GM12878 (cell line): Measurements from ENCODE around the gene RCE1. TPM values are rescaled to one million over a fixed set of nuclear protein-coding genes. Genes with fewer than 3 reads are reported as not detected.

Source experiments
- polyA plus RNA-seq, 11 experiments: library from polyadenylated mRNA; depleted of rRNA in 4 of 11; unstranded in 6 of 11; stranded (reverse) in 5 of 11; fragments of >200 nt; fragmentation: Nextera tagmentation in 4 of 11; fragmentation: Illumina TruSeq in 1 of 11; extraction: Ambion mirVana in 4 of 11; extraction: Trizol in 1 of 11; gene quantifications; 1 replicate in 1 of 11; 2 replicates in 10 of 11; pipeline versions ENCODE4 v1.2.1 to v1.2.3, GENCODE V29; 2011 to 2016; ENCODE audit warnings: inconsistent platforms in 2 of 11, missing spikeins in 2 of 11, low read depth in 1 of 11
- total RNA-seq, 4 experiments: library from RNA; depleted of rRNA in 3 of 4; stranded (reverse); fragments of >200 nt in 3 of 4; fragmentation: Illumina TruSeq in 1 of 4; extraction: Trizol in 1 of 4; gene quantifications; 2 replicates each; pipeline versions ENCODE4 v1.2.1 to v1.2.3, GENCODE V29; 2013 to 2021
- TF ChIP-seq, protein P1 (sequence below): fragments of 450-650 bp; IDR thresholded peaks from 2 replicates; pipeline ENCODE4 v1.6.1; 2018; ENCODE audit warnings: mild to moderate bottlenecking, low read depth, moderate library complexity; ENCODE audit not compliant: partially characterized antibody

The RCE1 gene
- total and polyA plus RNA-seq, 10 of the 15 experiments (the other 5 are each of a cell fraction or from before 2014, with no cell fraction given): 0.79 to 32.9 (median 16.4) TPM

- TF ChIP-seq, protein P1, sequence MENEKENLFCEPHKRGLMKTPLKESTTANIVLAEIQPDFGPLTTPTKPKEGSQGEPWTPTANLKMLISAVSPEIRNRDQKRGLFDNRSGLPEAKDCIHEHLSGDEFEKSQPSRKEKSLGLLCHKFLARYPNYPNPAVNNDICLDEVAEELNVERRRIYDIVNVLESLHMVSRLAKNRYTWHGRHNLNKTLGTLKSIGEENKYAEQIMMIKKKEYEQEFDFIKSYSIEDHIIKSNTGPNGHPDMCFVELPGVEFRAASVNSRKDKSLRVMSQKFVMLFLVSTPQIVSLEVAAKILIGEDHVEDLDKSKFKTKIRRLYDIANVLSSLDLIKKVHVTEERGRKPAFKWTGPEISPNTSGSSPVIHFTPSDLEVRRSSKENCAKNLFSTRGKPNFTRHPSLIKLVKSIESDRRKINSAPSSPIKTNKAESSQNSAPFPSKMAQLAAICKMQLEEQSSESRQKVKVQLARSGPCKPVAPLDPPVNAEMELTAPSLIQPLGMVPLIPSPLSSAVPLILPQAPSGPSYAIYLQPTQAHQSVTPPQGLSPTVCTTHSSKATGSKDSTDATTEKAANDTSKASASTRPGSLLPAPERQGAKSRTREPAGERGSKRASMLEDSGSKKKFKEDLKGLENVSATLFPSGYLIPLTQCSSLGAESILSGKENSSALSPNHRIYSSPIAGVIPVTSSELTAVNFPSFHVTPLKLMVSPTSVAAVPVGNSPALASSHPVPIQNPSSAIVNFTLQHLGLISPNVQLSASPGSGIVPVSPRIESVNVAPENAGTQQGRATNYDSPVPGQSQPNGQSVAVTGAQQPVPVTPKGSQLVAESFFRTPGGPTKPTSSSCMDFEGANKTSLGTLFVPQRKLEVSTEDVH: no peak
- TF ChIP-seq, all 136 proteins: peak for 0
These were observed 50.9 kb downstream of the RCE1 start (continued) for GRCh38 chr11:66894141-66894540.

Other genes starting within 250 kb of the RCE1 start
Only the 7 nearest of the 9 such genes appear.
- 98.9 and 105 TPM in 2 replicates for gene RBM4, start 204.7 kb upstream of the RCE1 start, total RNA-seq (2014; rRNA removed)
- gene RBM4, start 204.7 kb upstream of the RCE1 start, total RNA-seq (2014; rRNA removed; fragmentation: Illumina TruSeq; extraction: Trizol): 107 and 108 TPM in 2 replicates
- 112 and 130 TPM in 2 replicates for gene RBM4, start 204.7 kb upstream of the RCE1 start, total RNA-seq (2021)
- gene RBM4, start 204.7 kb upstream of the RCE1 start, polyA plus RNA-seq (2011; rRNA removed): 170 and 175 TPM in 2 replicates
- 115 and 121 TPM in 2 replicates for gene RBM4, start 204.7 kb upstream of the RCE1 start, polyA plus RNA-seq (2014; fragmentation: Illumina TruSeq; extraction: Trizol)
- 100 to 1,000 TPM; 163 to 224 TPM for gene RBM4, start 204.7 kb upstream of the RCE1 start, polyA plus RNA-seq (2014; fragmentation: Nextera tagmentation; extraction: Ambion mirVana)
- 128 and 135 TPM in 2 replicates for gene RBM4, start 204.7 kb upstream of the RCE1 start, polyA plus RNA-seq (2014; rRNA removed)
- 100 to 1,000 TPM; 141 to 144 TPM for gene RBM4, start 204.7 kb upstream of the RCE1 start, polyA plus RNA-seq (2016; fragmentation: Nextera tagmentation; extraction: Ambion mirVana)
- gene RBM4B, start 165.6 kb upstream of the RCE1 start, total RNA-seq (2014; rRNA removed): 15.5 and 16.2 TPM in 2 replicates
- gene RBM4B, start 165.6 kb upstream of the RCE1 start, total RNA-seq (2014; rRNA removed; fragmentation: Illumina TruSeq; extraction: Trizol): 16.4 and 17.2 TPM in 2 replicates
- 15.0 and 16.1 TPM in 2 replicates for gene RBM4B, start 165.6 kb upstream of the RCE1 start, total RNA-seq (2021)
- 37.0 and 38.1 TPM in 2 replicates for gene RBM4B, start 165.6 kb upstream of the RCE1 start, polyA plus RNA-seq (2011; rRNA removed)
- gene RBM4B, start 165.6 kb upstream of the RCE1 start, polyA plus RNA-seq (2014; fragmentation: Illumina TruSeq; extraction: Trizol): 19.4 and 20.6 TPM in 2 replicates
- 10 to 100 TPM; 17.2 to 23.8 TPM for gene RBM4B, start 165.6 kb upstream of the RCE1 start, polyA plus RNA-seq (2014; fragmentation: Nextera tagmentation; extraction: Ambion mirVana)
- 23.6 and 26.5 TPM in 2 replicates for gene RBM4B, start 165.6 kb upstream of the RCE1 start, polyA plus RNA-seq (2014; rRNA removed)
- gene RBM4B, start 165.6 kb upstream of the RCE1 start, polyA plus RNA-seq (2016; fragmentation: Nextera tagmentation; extraction: Ambion mirVana): 10 to 100 TPM; 28.1 to 36.8 TPM
- gene SPTBN2, start 114.2 kb upstream of the RCE1 start, total RNA-seq (2014; rRNA removed): 0.87 and 1.0 TPM in 2 replicates
- 0.37 and 0.40 TPM in 2 replicates for gene SPTBN2, start 114.2 kb upstream of the RCE1 start, total RNA-seq (2014; rRNA removed; fragmentation: Illumina TruSeq; extraction: Trizol)
- gene SPTBN2, start 114.2 kb upstream of the RCE1 start, total RNA-seq (2021): 0.69 and 0.98 TPM in 2 replicates
- not detected in 2 replicates for gene SPTBN2, start 114.2 kb upstream of the RCE1 start, polyA plus RNA-seq (2011; rRNA removed)
- 0.10 and 0.38 TPM in 2 replicates for gene SPTBN2, start 114.2 kb upstream of the RCE1 start, polyA plus RNA-seq (2014; fragmentation: Illumina TruSeq; extraction: Trizol)
- gene SPTBN2, start 114.2 kb upstream of the RCE1 start, polyA plus RNA-seq (2014; fragmentation: Nextera tagmentation; extraction: Ambion mirVana): not detected
- gene SPTBN2, start 114.2 kb upstream of the RCE1 start, polyA plus RNA-seq (2014; rRNA removed): 0.74 and 0.77 TPM in 2 replicates
- not detected for gene SPTBN2, start 114.2 kb upstream of the RCE1 start, polyA plus RNA-seq (2016; fragmentation: Nextera tagmentation; extraction: Ambion mirVana)
- 26.4 and 33.9 TPM in 2 replicates for gene LRFN4, start 13.6 kb downstream of the RCE1 start, total RNA-seq (2014; rRNA removed)
- gene LRFN4, start 13.6 kb downstream of the RCE1 start, total RNA-seq (2014; rRNA removed; fragmentation: Illumina TruSeq; extraction: Trizol): 3.0 and 4.3 TPM in 2 replicates
- gene LRFN4, start 13.6 kb downstream of the RCE1 start, total RNA-seq (2021): 39.2 and 43.8 TPM in 2 replicates
- 1.7 and 5.5 TPM in 2 replicates for gene LRFN4, start 13.6 kb downstream of the RCE1 start, polyA plus RNA-seq (2011; rRNA removed)
- 0.06 and 0.66 TPM in 2 replicates for gene LRFN4, start 13.6 kb downstream of the RCE1 start, polyA plus RNA-seq (2014; fragmentation: Illumina TruSeq; extraction: Trizol)
- gene LRFN4, start 13.6 kb downstream of the RCE1 start, polyA plus RNA-seq (2014; fragmentation: Nextera tagmentation; extraction: Ambion mirVana): under 1 TPM; 0.03 to 0.82 TPM
- gene LRFN4, start 13.6 kb downstream of the RCE1 start, polyA plus RNA-seq (2014; rRNA removed): 30.5 and 38.5 TPM in 2 replicates
- gene LRFN4, start 13.6 kb downstream of the RCE1 start, polyA plus RNA-seq (2016; fragmentation: Nextera tagmentation; extraction: Ambion mirVana): 1 to 10 TPM; 2.4 to 7.1 TPM
- 3.8 and 4.7 TPM in 2 replicates for gene PC, start 114.9 kb downstream of the RCE1 start, total RNA-seq (2014; rRNA removed)
- 2.0 and 2.7 TPM in 2 replicates for gene PC, start 114.9 kb downstream of the RCE1 start, total RNA-seq (2014; rRNA removed; fragmentation: Illumina TruSeq; extraction: Trizol)
- gene PC, start 114.9 kb downstream of the RCE1 start, total RNA-seq (2021): 9.6 and 9.7 TPM in 2 replicates
- gene PC, start 114.9 kb downstream of the RCE1 start, polyA plus RNA-seq (2011; rRNA removed): 0.22 TPM in 1 of 2 replicates, not detected in the other
- gene PC, start 114.9 kb downstream of the RCE1 start, polyA plus RNA-seq (2014; fragmentation: Illumina TruSeq; extraction: Trizol): 0.46 and 4.2 TPM in 2 replicates
- gene PC, start 114.9 kb downstream of the RCE1 start, polyA plus RNA-seq (2014; fragmentation: Nextera tagmentation; extraction: Ambion mirVana): under 1 TPM; 0.26 to 0.79 TPM
- 4.7 and 5.0 TPM in 2 replicates for gene PC, start 114.9 kb downstream of the RCE1 start, polyA plus RNA-seq (2014; rRNA removed)
- 10 to 100 TPM in 1 of 2 experiments, 1 to 10 TPM in 1; 9.5 to 10.3 TPM for gene PC, start 114.9 kb downstream of the RCE1 start, polyA plus RNA-seq (2016; fragmentation: Nextera tagmentation; extraction: Ambion mirVana)
- gene C11orf86, start 131.9 kb downstream of the RCE1 start, total RNA-seq (2014; rRNA removed): not detected in 2 replicates
- not detected in 2 replicates for gene C11orf86, start 131.9 kb downstream of the RCE1 start, total RNA-seq (2014; rRNA removed; fragmentation: Illumina TruSeq; extraction: Trizol)
- not detected in 2 replicates for gene C11orf86, start 131.9 kb downstream of the RCE1 start, total RNA-seq (2021)
- gene C11orf86, start 131.9 kb downstream of the RCE1 start, polyA plus RNA-seq (2011; rRNA removed): not detected in 2 replicates
- not detected in 2 replicates for gene C11orf86, start 131.9 kb downstream of the RCE1 start, polyA plus RNA-seq (2014; fragmentation: Illumina TruSeq; extraction: Trizol)
- gene C11orf86, start 131.9 kb downstream of the RCE1 start, polyA plus RNA-seq (2014; fragmentation: Nextera tagmentation; extraction: Ambion mirVana): not detected
- not detected in 2 replicates for gene C11orf86, start 131.9 kb downstream of the RCE1 start, polyA plus RNA-seq (2014; rRNA removed)
- gene C11orf86, start 131.9 kb downstream of the RCE1 start, polyA plus RNA-seq (2016; fragmentation: Nextera tagmentation; extraction: Ambion mirVana): not detected
- gene SYT12, start 179.7 kb downstream of the RCE1 start, total RNA-seq (2014; rRNA removed): 2.0 and 2.3 TPM in 2 replicates
- gene SYT12, start 179.7 kb downstream of the RCE1 start, total RNA-seq (2014; rRNA removed; fragmentation: Illumina TruSeq; extraction: Trizol): 0.78 and 1.1 TPM in 2 replicates
- 1.4 and 1.6 TPM in 2 replicates for gene SYT12, start 179.7 kb downstream of the RCE1 start, total RNA-seq (2021)
- not detected in 2 replicates for gene SYT12, start 179.7 kb downstream of the RCE1 start, polyA plus RNA-seq (2011; rRNA removed)
- gene SYT12, start 179.7 kb downstream of the RCE1 start, polyA plus RNA-seq (2014; fragmentation: Illumina TruSeq; extraction: Trizol): 0.06 and 0.65 TPM in 2 replicates
- under 1 TPM; 0.02 to 0.11 TPM for gene SYT12, start 179.7 kb downstream of the RCE1 start, polyA plus RNA-seq (2014; fragmentation: Nextera tagmentation; extraction: Ambion mirVana)
- 1.3 and 1.4 TPM in 2 replicates for gene SYT12, start 179.7 kb downstream of the RCE1 start, polyA plus RNA-seq (2014; rRNA removed)
- under 1 TPM; 0.59 to 0.84 TPM for gene SYT12, start 179.7 kb downstream of the RCE1 start, polyA plus RNA-seq (2016; fragmentation: Nextera tagmentation; extraction: Ambion mirVana)